22Rv1 (cell line): Measurements from ENCODE around the gene CPSF4.

Source experiments
- H3K27ac ChIP-seq: fragments of 450-650 bp; 2 replicates; pipeline ENCODE4 v1.5.1; 2017
- CTCF ChIP-seq: fragments of 450-650 bp; IDR thresholded peaks from 2 replicates; pipeline ENCODE4 v1.5.1; 2017; ENCODE audit warnings: mild to moderate bottlenecking
- ZFX ChIP-seq: fragments of 450-650 bp; IDR thresholded peaks from 2 replicates; pipeline ENCODE4 v1.6.1; 2017; ENCODE audit warnings: antibody characterized with exemption, borderline replicate concordance

Gene CPSF4

GRCh38 chr7:99451936-99452335 is 13.2 kb downstream of the CPSF4 start:
- no peak for TF ChIP-seq ZFX
- TF ChIP-seq CTCF = no peak
- H3K27ac ChIP-seq = peak overlapping the region; percentile 98

- no peak for TF ChIP-seq ZFX
- TF ChIP-seq CTCF = no peak
- peak overlapping the region; percentile 98 for H3K27ac ChIP-seq
These were observed 13.8 kb downstream of the CPSF4 start for GRCh38 chr7:99452541-99452940.

DNA sequence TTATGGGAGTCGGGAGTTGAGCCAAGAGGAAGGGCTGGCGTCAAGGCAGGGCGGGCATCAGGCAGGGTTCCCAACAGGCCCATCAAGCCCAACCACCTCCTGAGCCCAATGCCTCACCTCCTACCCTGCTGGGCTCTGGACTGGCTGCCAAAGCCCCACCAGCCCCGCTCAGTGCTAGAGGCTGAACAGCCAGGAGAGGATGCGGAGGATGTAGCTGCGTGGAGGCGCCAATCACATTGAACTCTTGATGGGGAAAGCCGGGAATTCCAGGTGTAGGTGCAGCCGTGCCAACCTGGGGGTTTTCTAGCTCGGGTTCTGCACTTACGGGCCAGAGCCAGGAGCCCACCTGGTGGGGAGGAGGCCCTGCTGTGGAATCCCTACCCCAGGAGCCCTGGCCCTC is 14.4 kb downstream of the CPSF4 start:
- TF ChIP-seq ZFX = no peak
- TF ChIP-seq CTCF = no peak
- H3K27ac ChIP-seq = peak overlapping the region; percentile 98

DNA sequence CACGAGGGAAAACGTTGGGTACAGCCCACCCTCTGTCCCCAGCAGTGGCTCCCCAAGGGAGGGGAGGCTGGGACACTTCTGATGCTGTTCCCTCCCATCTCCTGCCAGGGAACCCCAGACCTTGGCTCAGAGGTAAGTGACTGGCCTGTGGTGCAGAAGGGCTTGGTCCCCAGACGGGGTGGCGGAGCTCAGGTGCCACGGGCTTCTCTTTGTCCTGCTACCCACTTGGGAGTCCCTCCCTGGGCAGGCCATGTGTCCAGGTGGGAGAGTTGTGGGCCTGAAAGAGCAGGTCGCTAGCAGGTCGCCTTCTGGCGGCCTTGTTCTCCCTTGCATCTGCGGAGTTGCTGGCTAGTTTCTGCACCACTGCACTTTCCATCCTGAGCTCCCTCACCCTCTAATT is 17.1 kb downstream of the CPSF4 start:
- TF ChIP-seq CTCF (no peak), ZFX (no peak)
- peak overlapping the region; percentile 98 for H3K27ac ChIP-seq

DNA sequence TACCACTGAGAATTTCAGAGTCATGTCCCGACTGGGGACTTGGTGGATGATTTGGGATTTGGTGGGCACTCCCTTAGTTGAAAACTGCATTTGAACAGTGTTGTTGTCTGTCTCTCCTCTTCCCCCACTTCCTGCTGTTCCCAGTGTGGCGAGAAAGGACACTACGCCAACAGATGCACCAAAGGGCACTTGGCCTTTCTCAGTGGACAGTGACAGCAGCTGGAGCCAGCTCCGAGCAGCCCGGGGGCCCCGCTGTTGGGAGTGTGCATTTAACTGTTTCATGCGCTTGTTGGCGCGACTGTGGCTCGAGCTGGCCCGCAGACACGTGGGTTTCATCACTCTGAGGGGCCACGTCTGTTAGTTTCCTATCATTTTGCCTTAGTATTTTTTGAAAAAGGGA is 17.5 kb downstream of the CPSF4 start:
- TF ChIP-seq CTCF (no peak), ZFX (no peak)
- peak overlapping the region; percentile 98 for H3K27ac ChIP-seq

- H3K27ac ChIP-seq = peak overlapping the region; percentile 98
- TF ChIP-seq CTCF = no peak
- no peak for TF ChIP-seq ZFX
These were observed 18.4 kb downstream of the CPSF4 start for GRCh38 chr7:99457050-99457649.

- peak overlapping the region; percentile 98 for H3K27ac ChIP-seq
- TF ChIP-seq CTCF (no peak), ZFX (no peak)
These were observed 19.1 kb downstream of the CPSF4 start for GRCh38 chr7:99457650-99458493.
